DMS153 treated with DMSO at 0.1 percent for 48 hours (cell line): ENCODE data around the gene RESP18.
"Not testable (repeated sequence)": the region's sequence is repeated elsewhere in the genome, so short reads cannot be mapped to it uniquely, and the experiment has no call there.

Experiments
- DNase-seq: peaks from one replicate; lab custom pipeline; 2025; ENCODE audit not compliant: unreplicated experiment; lab: John Stamatoyannopoulos, UW

Gene RESP18

GRCh38 chr2:219325657-219326315 is 6.8 kb downstream of the RESP18 start:
- DNase-seq, result no peak

GRCh38 chr2:219325136-219325535 is 7.4 kb downstream of the RESP18 start:
- no peak for DNase-seq

- no peak for DNase-seq
Measured at GRCh38 chr2:219323434-219323833, 9.1 kb downstream of the RESP18 start.

GRCh38 chr2:219314804-219315468 is 17.6 kb downstream of the RESP18 start:
- no peak for DNase-seq

- not testable (repeated sequence) for DNase-seq
Measured at GRCh38 chr2:219312683-219313263, 19.8 kb downstream of the RESP18 start.

- DNase-seq, result peak; percentile 40
Measured at GRCh38 chr2:219309278-219309677, 23.3 kb downstream of the RESP18 start, which contains the start of gene PTPRN. PTPRN (minus strand) TSS chr2:219309401; CDS start chr2:219309332, 69 bp downstream.

- DNase-seq, result peak; percentile 45
Measured at GRCh38 chr2:219308142-219309101, 24.1 kb downstream of the RESP18 start.

- DNase-seq, result no peak
Measured at GRCh38 chr2:219306047-219306446, 26.5 kb downstream of the RESP18 start.

- DNase-seq, result no peak
Measured at GRCh38 chr2:219304223-219304622, 28.3 kb downstream of the RESP18 start.

- DNase-seq, result no peak
Measured at GRCh38 chr2:219302412-219302968, 30.1 kb downstream of the RESP18 start.

- DNase-seq, result no peak
Measured at GRCh38 chr2:219300022-219300421, 32.5 kb downstream of the RESP18 start.

- no peak for DNase-seq
Measured at GRCh38 chr2:219299372-219299760, 33.2 kb downstream of the RESP18 start.

GRCh38 chr2:219298759-219299371 is 33.7 kb downstream of the RESP18 start:
- DNase-seq, result peak; percentile 34

GRCh38 chr2:219297766-219298456 is 34.6 kb downstream of the RESP18 start:
- no peak for DNase-seq

GRCh38 chr2:219296631-219297391 is 35.7 kb downstream of the RESP18 start:
- no peak for DNase-seq

- no peak for DNase-seq
Measured at GRCh38 chr2:219296142-219296541, 36.4 kb downstream of the RESP18 start.

- peak; percentile 73 for DNase-seq
Measured at GRCh38 chr2:219294356-219295351, 37.9 kb downstream of the RESP18 start.

- DNase-seq, result no peak
Measured at GRCh38 chr2:219293736-219294231, 38.8 kb downstream of the RESP18 start.
